SK-N-SH treated with all-trans-retinoic acid at 6 μM for 48 hours (cell line): ENCODE measurements around the gene LZTR1.

Source experiments
- BACH2 ChIP-seq: fragments of 250-450 bp; sonication (Bioruptor Pico); IDR thresholded peaks from 2 replicates; pipeline ENCODE4 v1.9.0; 2021; ENCODE audit warnings: mild to moderate bottlenecking, borderline replicate concordance
- CREB5 ChIP-seq: fragments of 250-450 bp; sonication (Bioruptor Pico); IDR thresholded peaks from 2 replicates; pipeline ENCODE4 v1.5.1; 2020; ENCODE audit warnings: low read depth, mild to moderate bottlenecking, moderate library complexity
- CSDC2 ChIP-seq: fragments of 250-450 bp; sonication (Bioruptor Pico); IDR thresholded peaks from 2 replicates; pipeline ENCODE4 v1.5.0; 2020; ENCODE audit warnings: mild to moderate bottlenecking, moderate library complexity
- ESRRG ChIP-seq: fragments of 250-450 bp; sonication (Bioruptor Pico); IDR thresholded peaks from 2 replicates; pipeline ENCODE4 v1.6.1; 2021; ENCODE audit warnings: mild to moderate bottlenecking
- ISL1 ChIP-seq: fragments of 250-450 bp; sonication (Bioruptor Pico); IDR thresholded peaks from 2 replicates; pipeline ENCODE4 v2.1.2; 2022; ENCODE audit warnings: mild to moderate bottlenecking, moderate library complexity
- OSR1 ChIP-seq: fragments of 250-450 bp; sonication (Bioruptor Pico); IDR thresholded peaks from 2 replicates; pipeline ENCODE4 v1.8.0; 2022; ENCODE audit warnings: moderate library complexity, mild to moderate bottlenecking, inconsistent platforms
- RARB ChIP-seq: fragments of 250-450 bp; sonication (Bioruptor Pico); IDR thresholded peaks from 2 replicates; pipeline ENCODE4 v1.8.0; 2021; ENCODE audit warnings: mild to moderate bottlenecking, moderate library complexity
- SNAI2 ChIP-seq: fragments of 250-450 bp; sonication (Bioruptor Pico); IDR thresholded peaks from 2 replicates; pipeline ENCODE4 v1.5.0; 2020; ENCODE audit warnings: mild to moderate bottlenecking, moderate library complexity
- ZC3H10 ChIP-seq: fragments of 250-450 bp; sonication (Bioruptor Pico); IDR thresholded peaks from 2 replicates; pipeline ENCODE4 v1.5.1; 2021; ENCODE audit warnings: mild to moderate bottlenecking, moderate library complexity
- ZFP30 ChIP-seq: fragments of 450-650 bp; formaldehyde crosslinking; IDR thresholded peaks from 2 replicates; pipeline ENCODE4 v1.5.0; 2022; ENCODE audit warnings: mild to moderate bottlenecking, moderate library complexity
- TF ChIP-seq, protein P1 (sequence below): fragments of 250-450 bp; sonication (Bioruptor Pico); IDR thresholded peaks from 2 replicates; pipeline ENCODE4 v1.5.1; 2021; ENCODE audit warnings: mild to moderate bottlenecking, moderate library complexity

DNA sequence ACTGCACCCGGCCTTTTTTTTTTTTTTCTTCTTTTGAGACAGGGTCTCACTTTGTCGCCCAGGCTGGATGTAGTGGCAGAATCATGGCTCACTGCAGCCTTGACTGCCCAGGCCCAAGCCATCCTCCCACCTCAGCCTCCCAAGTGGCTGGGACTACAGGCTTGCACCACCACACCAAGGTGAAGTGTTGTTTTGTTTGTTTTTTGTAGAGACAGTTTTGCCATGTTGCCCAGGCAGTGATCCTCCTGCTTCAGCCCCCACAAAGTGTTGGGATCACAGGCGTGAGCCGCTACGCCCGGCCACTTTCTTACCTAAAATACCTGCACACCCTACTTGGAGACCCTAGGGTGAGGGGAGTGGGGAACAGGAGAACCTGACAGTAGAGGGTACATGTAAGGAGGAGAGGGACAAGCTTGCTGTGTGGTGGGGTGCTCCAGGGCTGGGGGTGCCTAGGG lies 19.6 kb upstream of the LZTR1 start:
- TF ChIP-seq OSR1 (no peak), CREB5 (CRISPR knock-in tag) (no peak), ZC3H10 (CRISPR knock-in tag) (no peak), CSDC2 (no peak), RARB (CRISPR knock-in tag) (no peak), ISL1 (CRISPR knock-in tag) (no peak), BACH2 (CRISPR knock-in tag) (no peak), SNAI2 (CRISPR knock-in tag) (no peak), ESRRG (CRISPR knock-in tag) (no peak), ZFP30 (CRISPR knock-in tag) (no peak)
- TF ChIP-seq, protein P1, sequence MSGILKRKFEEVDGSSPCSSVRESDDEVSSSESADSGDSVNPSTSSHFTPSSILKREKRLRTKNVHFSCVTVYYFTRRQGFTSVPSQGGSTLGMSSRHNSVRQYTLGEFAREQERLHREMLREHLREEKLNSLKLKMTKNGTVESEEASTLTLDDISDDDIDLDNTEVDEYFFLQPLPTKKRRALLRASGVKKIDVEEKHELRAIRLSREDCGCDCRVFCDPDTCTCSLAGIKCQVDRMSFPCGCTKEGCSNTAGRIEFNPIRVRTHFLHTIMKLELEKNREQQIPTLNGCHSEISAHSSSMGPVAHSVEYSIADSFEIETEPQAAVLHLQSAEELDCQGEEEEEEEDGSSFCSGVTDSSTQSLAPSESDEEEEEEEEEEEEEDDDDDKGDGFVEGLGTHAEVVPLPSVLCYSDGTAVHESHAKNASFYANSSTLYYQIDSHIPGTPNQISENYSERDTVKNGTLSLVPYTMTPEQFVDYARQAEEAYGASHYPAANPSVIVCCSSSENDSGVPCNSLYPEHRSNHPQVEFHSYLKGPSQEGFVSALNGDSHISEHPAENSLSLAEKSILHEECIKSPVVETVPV = no peak
